Airway epithelial cell (primary cell): ENCODE data around the gene TBPL2. TPM values are rescaled to one million over a fixed set of nuclear protein-coding genes. Genes with fewer than 3 reads are reported as not detected.

Experiments used
- total RNA-seq: library from RNA; depleted of rRNA; stranded (reverse); fragments of >200 nt; gene quantifications from 2 replicates; pipeline ENCODE4 v1.2.3, GENCODE V29; 2015

Gene TBPL2
- total RNA-seq: not detected in 2 replicates

GRCh38 chr14:55440385-55440784 lies at the start of gene TBPL2:
TSS of gene TBPL2 (minus strand) at chr14:55440616. CDS start at chr14:55440449, 167 bp downstream.

GRCh38 chr14:55411426-55412389 lies 28.7 kb downstream of the TBPL2 start, which contains the start of gene ATG14:
TSS of gene ATG14 (minus strand) at chr14:55411830. CDS start at chr14:55411822, 8 bp downstream.

Other genes with a start within 250 kb of the TBPL2 start
- 23.9 and 31.0 TPM in 2 replicates for gene DLGAP5, start 249.0 kb downstream of the TBPL2 start, total RNA-seq
- gene FBXO34, start 169.2 kb downstream of the TBPL2 start, total RNA-seq: 11.4 and 14.1 TPM in 2 replicates
- gene ATG14, start 28.8 kb downstream of the TBPL2 start, total RNA-seq: 3.7 and 4.2 TPM in 2 replicates
- 63.1 and 86.8 TPM in 2 replicates for gene KTN1, start 139.6 kb upstream of the TBPL2 start, total RNA-seq